ENCODE results near the gene KCNH2. TPM values are rescaled to one million over a fixed set of nuclear protein-coding genes. Genes with fewer than 3 reads are reported as not detected.
"Not testable (repeated sequence)": the region's sequence is repeated elsewhere in the genome, so short reads cannot be mapped to it uniquely, and the experiment has no call there.

Gene KCNH2
- total RNA-seq, 1 donor from 2014 or later = 88.9 TPM

DNA sequence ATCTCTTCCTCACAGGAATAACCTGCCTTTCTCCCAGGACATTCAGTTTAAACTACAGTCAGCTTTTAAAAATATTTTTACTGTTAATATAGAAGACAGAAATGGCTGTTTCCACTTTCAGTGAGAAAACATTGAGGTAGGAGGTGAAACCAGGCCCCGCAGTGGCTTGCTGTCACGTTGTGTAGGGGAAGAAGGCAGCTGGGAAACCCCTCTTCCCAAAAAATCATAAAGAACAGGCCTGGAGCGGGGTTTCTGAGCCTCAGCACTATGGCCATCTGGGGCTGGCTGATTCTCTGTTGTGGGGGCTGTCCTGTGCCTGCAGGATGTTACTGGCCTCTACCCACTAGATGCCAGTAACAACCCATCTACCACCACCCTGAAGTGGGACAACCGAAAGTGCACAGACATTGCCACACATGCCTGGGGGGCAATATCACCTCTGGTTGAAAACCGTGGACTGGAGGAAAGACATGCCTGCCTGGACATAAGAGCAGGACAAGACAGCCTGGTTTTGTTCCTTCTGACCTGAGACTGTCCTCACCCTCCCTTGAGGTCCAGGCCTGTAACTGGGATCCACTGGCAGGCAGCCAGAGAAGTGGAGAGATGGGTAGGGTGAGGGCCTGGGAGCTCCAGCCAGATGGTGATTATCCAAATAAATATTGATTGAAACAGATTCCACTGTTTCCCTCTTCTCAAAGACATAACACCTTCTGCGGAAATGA lies 43.9 kb downstream of the KCNH2 start:
- no peak for ATAC-seq (ENCODE audit: poor library complexity)
- intact Hi-C loops (cut with DNase I) = no loop called here
- DNase-seq = no peak

DNA sequence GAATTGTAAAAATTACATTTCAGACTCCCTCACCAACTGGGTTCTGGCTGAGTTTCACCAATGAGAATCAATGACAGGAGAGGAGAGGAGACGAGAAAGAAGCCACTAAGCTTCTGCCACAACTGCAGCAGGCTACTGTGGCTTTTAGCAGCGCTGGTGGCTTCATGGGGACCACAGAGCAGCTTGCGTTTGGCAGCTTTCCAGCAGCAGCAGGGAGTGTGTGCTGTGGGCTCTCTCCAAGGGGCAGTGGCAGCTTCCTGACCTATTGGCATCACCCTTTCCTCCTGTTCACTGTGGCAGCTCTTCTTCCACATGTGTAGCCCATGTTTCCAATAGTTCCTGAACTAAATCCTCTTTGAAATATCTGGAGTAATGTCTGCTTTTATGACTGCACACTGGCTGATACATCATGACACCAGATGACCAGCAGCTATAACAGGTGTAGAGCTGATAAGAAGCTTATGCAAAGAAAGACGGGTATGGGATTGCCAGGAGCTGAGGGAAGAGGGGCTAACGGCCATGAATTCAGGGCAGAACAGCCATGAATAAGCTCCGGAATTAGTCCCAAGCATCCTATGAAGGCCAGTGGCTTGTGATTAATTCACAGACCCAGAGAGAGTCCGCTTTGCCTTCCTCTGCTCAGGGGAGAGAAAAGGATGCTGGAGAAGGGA lies 46.8 kb downstream of the KCNH2 start:
- intact Hi-C loops (cut with DNase I) = no loop called here
- DNase-seq (no peak), ATAC-seq (ENCODE audit: poor library complexity) (no peak)

DNA sequence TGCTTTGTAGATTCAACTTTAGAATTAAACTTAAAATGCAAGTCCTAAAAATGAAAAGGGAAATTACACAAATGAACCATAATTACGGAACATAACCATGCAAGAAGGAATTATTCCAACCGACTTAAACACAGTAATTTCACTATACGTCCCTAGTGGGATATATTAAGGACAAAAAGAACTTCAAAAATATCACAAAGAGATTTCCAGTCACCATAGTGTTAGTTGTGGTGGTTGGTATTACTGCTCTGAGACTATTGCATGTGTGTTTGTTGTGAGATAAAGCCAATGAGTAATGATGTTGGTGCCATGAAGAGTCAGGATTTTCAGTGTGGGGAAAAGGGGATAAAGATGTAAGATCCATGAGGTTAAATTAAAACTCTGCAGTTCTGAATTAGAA lies 49.6 kb downstream of the KCNH2 start:
- ATAC-seq (ENCODE audit: poor library complexity) = no peak
- intact Hi-C loops (cut with DNase I) = no loop called here

DNA sequence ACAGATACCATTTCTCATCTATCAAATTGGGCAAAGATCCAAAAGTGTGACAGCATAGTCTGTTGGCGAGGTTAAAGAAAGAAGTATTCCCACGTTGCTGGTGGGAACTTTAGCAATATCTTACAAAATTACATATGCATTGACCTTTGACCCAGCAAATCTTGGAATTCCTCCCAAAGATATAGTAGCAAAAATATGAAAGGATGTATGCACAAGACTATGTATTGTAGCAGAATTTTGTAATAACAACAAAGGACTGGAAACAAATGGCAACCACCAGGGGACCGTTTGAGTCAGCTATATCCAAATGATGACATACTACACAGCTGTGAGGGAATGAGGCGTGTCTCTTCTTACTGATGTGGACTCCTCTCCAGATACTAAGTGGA lies 50.2 kb downstream of the KCNH2 start:
- no peak for DNase-seq
- intact Hi-C loops (cut with DNase I) = no loop called here
- no peak for ATAC-seq (ENCODE audit: poor library complexity)

More for the DNA sequence above, 49.6 kb downstream of the KCNH2 start:
- DNase-seq = no peak

DNA sequence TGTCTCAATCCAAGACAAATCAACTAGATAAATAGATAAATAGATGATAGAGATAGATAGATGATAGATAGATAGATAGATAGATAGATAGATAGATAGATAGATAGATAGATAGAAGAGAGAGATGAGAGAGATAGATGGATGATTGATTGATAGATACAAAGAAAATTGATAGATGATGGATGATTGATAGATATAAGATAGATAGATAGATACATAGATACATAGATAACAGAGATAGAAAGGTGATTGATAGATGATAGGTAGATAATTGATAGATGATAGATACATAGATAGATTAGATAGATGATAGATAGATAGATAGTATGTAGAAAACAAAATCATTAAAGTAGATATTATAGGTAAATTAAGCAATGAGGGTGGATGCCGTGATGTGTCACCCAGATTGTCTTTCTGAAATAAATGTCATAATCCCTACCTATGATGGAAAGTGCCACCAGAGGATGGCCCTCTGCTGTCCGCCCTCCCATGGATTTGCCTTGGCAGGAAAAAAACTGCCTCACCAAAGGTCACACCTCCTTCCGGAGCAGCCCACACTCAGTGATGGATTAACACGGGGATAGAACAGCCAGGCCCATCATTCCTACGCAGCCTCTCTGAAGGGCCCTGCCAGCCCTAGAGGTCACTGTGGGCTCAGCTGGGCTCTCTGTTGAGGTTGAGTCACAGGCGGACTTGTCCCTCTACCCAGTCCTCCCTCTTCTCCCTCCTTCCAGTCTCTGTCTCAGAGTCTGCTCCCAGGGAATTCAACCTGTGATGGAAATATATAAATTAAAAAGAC lies 50.8 kb downstream of the KCNH2 start:
- no peak for ATAC-seq (ENCODE audit: poor library complexity)
- intact Hi-C loops (cut with DNase I) = no loop called here
- DNase-seq = no peak

DNA sequence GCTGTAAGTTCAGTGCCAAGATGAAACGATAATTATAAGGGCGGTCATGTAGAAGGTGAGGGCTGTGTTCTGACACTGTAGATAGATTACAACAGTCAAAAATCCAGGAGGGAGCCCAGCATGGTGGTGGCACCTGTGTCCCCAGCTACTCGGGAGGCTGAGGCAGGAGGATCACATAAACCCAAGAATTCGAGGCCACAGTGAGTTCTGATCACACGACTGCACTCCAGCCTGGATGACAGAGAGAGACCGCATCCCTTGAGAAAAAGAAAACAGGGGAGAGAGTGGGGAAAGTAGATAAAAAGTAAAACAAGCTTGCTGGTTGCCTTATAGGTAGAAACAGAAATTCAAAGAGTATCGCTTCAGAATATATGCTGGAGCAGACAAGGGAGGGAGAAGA lies 52.1 kb downstream of the KCNH2 start:
- intact Hi-C loops (cut with DNase I) = no loop called here
- no peak for DNase-seq
- no peak for ATAC-seq (ENCODE audit: poor library complexity)

DNA sequence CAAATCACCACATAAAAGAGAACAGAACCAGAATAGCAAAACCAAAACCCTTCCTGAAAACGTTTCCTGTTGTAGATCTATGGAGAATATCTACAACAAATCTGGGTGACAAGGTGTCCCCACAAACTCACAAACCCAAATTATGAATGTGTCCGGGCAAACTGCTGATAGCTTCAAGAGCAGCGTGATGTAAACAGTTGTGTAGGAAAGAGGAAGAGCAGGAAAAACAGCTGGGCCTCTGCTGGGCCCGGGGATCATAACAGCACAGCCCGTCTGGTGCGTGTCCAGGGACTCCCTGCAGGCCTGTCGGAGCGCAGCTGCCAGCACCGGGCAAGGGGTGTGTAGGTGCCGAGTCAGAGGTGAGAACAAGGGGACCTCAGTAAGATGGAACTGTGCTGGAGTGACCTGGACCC lies 53.7 kb downstream of the KCNH2 start:
- DNase-seq (no peak), ATAC-seq (ENCODE audit: poor library complexity) (no peak)
- intact Hi-C loops (cut with DNase I) = no loop called here

DNA sequence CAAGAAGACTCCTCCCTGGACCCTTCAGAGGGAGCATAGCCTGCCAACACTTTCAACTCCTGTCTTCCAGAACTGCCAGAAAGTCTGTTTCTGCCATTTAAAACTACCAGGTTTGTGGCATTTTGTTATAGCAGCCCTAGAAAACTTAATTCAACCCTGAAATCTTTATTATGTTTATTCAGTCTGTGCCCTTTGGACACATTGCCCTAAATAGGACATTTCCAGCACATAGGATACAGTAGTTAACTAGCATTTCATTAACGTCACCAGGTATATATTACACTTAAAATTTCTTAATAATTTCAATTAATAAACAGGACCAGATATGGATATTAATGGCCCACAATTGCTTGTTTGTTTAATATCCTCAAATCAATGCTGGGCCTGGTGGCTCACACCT lies 54.3 kb downstream of the KCNH2 start:
- ATAC-seq (ENCODE audit: poor library complexity) (no peak), DNase-seq (no peak)
- intact Hi-C loops (cut with DNase I) = no loop called here

DNA sequence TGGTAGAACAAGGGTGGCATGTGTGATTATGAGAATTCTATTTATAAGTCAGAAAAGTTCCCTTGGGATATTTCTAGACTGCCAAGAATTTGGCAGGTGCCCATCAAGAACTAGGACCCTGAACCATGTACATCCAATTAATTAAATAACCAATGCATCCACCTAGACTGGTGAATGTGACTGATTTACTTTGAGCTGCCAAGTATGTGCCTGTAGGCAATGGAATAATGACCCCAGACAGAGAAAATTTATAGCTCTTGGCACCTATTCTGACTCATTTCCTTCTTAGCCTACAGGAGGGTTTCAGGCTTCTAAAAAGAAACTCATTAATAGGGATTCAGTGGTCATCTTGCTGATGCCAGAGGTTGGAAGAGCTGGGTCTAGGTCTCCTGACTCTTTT lies 54.9 kb downstream of the KCNH2 start:
- ATAC-seq (ENCODE audit: poor library complexity) = no peak
- intact Hi-C loops (cut with DNase I) = no loop called here
- DNase-seq = no peak

DNA sequence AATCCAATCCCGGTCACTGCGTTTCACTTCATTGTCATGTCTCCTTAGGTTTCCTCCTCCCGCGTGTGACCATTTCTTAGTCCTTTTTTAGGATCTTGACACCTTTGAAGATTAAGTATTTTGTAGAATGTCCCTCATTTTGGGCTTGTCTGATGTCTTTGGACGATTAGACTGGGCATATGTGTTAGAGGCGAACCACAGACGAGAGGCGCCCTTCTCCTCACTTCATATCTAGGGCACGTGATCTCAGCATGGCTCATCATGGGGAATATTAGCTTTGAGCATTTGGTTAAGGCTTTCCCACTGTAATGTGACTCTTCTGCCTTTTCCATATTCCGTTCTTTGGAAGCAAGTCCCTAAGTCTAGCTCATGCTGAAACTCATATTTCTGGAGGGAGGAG lies 59.0 kb downstream of the KCNH2 start:
- no peak for DNase-seq
- no peak for ATAC-seq (ENCODE audit: poor library complexity)
- intact Hi-C loops (cut with DNase I) = no loop called here

DNA sequence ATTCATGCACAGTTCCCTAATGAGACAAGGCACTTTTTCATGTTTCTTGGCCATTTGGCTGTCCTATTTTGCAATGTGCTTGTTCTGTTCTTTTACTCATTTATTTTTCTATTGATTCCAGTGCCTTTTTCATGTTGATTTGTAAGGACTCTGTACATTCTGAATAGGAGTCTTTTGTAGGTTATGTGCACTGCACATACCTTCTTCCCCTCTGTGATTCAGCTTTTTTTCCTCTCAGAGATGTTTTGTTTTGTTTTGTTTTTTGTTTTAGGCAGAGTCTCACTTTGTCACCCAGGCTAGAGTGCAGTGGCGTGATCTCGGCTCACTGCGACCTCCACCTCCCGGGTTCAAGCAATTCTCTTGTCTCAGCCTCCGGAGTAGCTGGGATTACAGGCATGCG lies 59.7 kb downstream of the KCNH2 start:
- DNase-seq (no peak), ATAC-seq (ENCODE audit: poor library complexity) (no peak)
- intact Hi-C loops (cut with DNase I) = no loop called here

DNA sequence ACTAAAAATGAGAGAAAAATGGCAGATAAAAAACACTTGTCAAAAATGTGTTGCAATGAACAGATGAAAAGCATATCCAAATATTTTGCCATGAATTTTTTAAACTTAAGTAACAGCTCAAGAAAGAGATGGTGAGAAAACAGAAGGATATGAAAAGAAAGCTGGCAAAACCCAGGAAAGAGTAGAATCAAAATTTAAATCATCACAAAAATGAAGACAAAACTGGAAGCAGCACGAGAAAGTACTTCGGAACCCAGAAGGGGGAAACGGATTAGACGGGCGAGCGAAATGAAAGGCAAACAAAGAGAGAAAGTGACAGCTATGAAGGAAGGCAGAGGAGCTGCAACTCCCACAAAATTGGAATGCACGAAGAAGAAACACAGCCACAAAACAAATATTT lies 60.2 kb downstream of the KCNH2 start:
- DNase-seq = no peak
- intact Hi-C loops (cut with DNase I) = no loop called here
- ATAC-seq (ENCODE audit: poor library complexity) = no peak

DNA sequence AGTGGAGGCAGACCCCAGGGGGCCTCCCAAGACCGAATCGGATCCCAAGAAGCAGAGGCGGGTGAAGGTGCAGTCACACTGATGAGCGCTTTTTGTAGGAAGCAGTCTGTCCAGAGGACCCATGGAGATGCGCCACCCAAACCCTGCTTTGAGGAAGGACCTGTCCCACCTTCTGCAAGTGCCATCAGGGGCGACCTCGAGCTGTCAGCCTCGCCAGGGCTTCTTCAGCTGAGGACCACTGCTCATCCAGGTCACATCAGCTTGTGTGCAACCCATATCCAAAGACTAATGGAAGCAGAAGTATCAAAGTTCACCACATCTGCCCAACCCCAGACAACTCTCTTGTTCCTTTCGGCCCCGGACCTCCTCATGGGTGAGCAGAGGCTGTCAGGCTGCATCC lies 61.5 kb downstream of the KCNH2 start:
- intact Hi-C loops (cut with DNase I) = no loop called here
- ATAC-seq (ENCODE audit: poor library complexity) (no peak), DNase-seq (no peak)

DNA sequence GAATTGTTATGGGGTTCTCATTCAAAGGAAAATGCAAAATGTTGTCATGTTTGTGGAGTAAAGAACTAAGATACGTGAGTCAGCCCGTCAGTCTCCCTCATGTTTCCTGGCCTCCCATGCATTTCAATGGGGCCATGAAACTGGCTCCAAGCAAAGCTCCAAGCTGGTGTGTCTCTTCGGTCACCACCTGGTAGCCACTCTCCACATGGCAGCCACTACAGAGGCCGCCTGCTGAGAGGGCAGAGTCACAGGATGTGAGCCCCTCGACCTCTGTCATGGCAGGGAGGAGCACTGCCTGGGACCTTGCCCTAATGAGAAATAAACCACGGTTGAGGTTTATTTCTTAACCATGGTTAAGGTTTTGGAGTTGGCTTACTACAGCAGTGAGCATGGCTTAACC lies 63.2 kb downstream of the KCNH2 start:
- no peak for DNase-seq
- no peak for ATAC-seq (ENCODE audit: poor library complexity)
- intact Hi-C loops (cut with DNase I) = no loop called here

DNA sequence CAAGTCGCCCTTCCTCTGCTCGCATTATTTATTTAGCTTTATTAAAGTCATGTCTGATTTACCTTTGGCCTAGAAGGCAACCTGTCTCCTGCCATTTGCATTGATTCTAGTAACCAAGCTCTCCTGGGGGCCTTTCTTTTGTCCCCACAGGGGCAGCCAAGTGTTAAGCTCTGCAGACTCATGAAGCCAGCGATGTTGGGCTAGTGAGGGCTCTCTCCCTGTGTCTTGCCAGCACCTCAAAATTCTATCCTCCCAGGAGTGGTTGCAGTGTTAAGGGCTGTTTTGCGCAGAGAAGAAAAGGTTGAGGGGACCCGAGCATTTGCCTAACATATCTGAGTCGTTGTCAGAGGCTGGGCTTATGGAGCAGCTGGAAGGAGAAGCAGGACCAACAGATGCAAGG lies 63.9 kb downstream of the KCNH2 start:
- no peak for ATAC-seq (ENCODE audit: poor library complexity)
- DNase-seq = no peak
- intact Hi-C loops (cut with DNase I) = no loop called here

DNA sequence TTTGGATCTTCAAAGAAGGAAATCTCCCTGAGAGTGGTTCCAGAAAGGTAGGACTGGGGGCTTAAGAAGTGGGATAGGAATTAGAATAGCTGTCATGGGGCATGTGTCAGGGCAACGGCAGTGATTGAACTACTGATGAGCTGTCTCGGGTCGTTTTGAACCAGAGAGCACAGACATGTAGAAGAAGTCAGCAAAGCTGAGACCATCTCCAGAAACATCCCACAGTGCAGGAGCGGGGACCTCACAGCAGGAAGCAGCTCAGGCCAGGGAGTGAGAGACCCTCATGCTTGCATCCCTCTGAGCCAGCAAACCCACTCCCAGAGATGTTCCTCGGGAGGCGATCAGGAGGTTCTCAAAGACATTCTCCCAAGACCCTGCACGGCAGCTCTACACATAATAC lies 65.7 kb downstream of the KCNH2 start:
- DNase-seq (no peak), ATAC-seq (ENCODE audit: poor library complexity) (no peak)
- intact Hi-C loops (cut with DNase I) = no loop called here

DNA sequence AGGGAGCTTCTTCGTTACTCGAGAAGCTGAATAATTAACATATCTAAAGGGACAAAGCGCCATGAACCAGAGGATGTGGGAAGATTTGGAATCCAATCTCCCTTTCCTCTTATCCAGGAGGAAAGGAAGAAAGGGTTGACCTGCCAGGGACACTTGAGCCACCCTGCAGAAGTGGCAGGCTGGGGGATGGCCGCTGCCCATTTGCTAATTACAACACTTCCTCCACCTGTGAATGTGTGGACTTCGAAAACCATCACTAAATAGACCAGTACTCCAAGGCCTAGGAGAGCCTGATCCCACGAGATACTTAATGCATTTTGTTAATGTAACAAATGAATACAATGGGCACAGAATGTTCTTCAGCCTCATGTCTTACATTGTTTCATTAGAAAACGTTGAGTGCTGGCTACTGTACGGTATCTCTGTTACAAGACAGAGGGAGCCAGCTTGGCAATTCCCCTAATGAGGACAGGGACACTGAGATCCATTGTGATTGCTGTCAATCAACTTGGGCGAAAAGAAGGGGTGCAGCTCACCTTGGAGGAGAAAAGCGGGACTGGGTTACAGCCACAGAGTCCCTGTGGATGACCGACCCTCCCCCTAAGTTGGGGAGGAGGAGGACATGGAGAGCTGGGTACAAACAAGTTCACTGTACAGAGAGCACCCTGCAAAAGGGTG lies 66.4 kb downstream of the KCNH2 start:
- no peak for DNase-seq
- intact Hi-C loops (cut with DNase I) = no loop called here
- ATAC-seq (ENCODE audit: poor library complexity) = no peak

DNA sequence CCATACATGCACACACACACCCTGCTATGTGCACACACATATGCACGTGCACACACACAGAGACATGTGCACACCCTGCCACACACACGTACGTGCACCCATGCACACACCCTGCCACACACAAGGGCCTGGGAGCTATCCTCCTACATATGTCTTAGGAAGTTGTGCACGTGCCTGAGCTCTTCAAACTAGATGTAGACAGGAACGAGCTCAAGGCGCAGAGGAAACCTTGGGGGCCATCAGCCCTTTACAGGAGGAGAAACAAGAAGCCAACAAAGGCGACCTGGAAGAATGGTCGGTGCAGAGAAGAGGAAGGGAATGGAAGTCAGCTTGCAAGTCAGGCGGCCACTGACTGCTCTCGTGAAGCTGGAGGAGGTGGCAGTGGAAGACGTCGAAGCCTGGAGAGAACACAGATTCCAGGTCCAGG lies 67.1 kb downstream of the KCNH2 start:
- intact Hi-C loops (cut with DNase I) = no loop called here
- DNase-seq = no peak
- ATAC-seq (ENCODE audit: poor library complexity) = no peak

DNA sequence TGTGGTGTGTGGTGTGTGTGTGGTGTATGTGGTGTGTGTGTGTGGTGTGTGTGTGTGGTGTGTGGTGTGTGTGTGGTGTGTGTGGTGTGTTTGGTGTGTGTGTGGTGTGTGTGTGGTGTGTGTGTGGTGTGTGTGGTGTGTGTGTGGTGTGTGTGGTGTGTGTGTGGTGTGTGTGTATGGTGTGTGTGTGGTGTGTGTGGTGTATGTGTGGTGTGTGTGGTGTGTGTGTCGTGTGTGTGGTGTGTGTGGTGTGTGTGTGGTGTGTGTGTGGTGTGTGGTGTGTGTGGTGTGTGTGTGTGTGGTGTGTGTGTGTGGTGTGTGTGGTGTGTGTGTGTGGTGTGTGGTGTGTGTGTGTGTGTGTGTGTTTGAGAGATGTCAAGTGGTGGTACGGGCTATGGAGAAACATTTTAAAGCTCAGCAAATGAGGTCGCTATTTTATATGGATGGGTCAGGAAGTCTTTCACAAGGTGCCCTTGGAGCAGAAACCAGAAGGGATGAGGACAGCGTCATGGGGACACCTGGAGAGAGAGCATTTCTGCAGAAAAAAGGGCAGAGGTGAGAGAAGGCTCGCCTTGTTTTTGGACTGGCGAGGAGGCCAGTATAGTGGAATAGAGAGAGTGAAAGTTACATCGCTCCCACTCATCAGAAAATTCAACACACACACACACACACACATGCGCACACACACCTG lies 67.7 kb downstream of the KCNH2 start:
- intact Hi-C loops (cut with DNase I); ATAC-seq (ENCODE audit: poor library complexity); DNase-seq: not testable (repeated sequence)

Data from Right ventricle myocardium superior (tissue), 1 donor.